NCI-H2081 treated with DMSO at 0.1 percent for 48 hours (cell line): ENCODE data around the gene HSPB3.
"Not testable (repeated sequence)": the region's sequence is repeated elsewhere in the genome, so short reads cannot be mapped to it uniquely, and the experiment has no call there.

ENCODE experiments used
- DNase-seq: peaks from one replicate; lab custom pipeline; 2025; lab: John Stamatoyannopoulos, UW

HSPB3 gene, protein sequence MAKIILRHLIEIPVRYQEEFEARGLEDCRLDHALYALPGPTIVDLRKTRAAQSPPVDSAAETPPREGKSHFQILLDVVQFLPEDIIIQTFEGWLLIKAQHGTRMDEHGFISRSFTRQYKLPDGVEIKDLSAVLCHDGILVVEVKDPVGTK

DNA sequence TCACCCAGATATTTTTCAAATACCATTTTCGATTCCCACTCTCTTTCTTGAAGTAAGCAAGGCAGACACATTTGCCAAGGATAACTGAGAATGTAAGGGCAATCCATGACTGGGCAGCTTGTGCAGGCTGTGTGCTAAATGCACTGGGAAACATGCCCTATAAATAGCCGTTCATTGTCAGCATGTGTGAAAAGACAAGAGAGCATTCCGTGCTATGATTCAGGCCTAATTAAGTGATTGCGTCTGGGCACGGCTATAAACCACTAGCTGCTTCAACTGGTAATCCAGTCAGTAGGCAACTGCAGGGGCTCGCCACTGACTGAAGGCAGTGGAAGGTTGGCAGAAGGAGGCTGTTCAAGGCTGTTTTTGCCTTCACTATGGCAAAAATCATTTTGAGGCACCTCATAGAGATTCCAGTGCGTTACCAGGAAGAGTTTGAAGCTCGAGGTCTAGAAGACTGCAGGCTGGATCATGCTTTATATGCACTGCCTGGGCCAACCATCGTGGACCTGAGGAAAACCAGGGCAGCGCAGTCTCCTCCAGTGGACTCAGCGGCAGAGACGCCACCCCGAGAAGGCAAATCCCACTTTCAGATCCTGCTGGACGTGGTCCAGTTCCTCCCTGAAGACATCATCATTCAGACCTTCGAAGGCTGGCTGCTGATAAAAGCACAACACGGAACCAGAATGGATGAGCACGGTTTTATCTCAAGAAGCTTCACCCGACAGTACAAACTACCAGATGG, at the start of gene HSPB3:
Gene HSPB3 (plus strand): TSS at position 287 of the 745 bp plus-strand sequence. CDS start 91 bp downstream, at position 378.
- no peak for DNase-seq

DNA sequence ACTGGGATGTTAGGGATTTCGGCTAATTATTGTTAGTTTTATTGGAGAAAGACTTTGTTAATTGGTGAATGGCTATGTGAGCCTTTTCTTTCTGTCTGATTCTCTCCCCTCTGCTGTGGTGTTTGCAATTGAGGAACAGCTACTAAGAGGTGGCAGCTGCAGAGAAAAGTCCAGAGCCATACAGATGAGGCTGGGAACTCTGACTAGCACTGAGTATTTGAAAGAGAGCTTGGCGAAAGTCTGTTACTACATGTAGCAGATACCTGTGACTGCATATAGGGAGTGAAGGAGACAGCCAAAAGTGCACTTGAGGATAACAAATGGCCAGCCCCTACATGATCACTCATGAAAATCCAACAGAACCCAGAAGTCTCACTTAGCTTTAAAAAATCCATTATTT, 44.3 kb upstream of the HSPB3 start:
- no peak for DNase-seq

DNA sequence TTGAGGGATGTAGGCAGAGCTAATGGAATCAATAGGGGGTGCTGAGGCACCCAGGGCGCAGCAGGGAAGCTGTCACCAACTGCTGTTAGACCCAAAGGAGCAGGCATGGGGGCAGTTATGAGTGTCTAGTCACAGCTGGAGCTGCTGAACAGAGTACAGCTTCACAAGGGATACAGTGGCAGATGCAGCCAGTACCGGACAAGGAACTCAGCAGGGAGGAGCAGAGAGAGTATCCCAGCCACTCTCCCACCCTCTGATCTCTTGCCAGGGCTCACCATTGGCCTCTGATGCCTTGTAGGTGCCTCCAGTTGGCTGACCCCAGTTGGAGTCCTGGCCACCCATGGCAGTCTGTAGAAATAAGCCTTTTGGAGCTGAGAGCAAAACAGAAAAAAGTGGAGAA, 42.6 kb upstream of the HSPB3 start:
- DNase-seq: no peak

DNA sequence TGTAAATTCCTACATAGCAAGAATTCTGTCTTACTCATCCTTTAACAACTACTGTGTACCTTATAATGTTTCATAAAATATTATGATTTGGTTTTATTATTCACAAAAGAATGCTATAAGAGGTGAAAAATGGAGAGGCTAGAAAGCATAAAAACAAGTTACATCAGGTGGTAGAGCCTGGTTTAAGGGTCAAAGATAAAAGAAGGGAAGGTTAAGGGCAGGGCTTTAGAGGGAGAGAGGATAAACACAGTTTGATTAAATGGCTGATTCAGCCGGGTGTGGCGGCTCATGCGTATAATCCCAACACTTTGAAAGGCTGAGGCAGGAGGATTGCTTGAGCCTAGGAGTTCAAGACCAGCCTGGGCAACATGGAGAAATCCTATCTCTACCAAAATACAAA, 40.4 kb upstream of the HSPB3 start:
- no peak for DNase-seq

DNA sequence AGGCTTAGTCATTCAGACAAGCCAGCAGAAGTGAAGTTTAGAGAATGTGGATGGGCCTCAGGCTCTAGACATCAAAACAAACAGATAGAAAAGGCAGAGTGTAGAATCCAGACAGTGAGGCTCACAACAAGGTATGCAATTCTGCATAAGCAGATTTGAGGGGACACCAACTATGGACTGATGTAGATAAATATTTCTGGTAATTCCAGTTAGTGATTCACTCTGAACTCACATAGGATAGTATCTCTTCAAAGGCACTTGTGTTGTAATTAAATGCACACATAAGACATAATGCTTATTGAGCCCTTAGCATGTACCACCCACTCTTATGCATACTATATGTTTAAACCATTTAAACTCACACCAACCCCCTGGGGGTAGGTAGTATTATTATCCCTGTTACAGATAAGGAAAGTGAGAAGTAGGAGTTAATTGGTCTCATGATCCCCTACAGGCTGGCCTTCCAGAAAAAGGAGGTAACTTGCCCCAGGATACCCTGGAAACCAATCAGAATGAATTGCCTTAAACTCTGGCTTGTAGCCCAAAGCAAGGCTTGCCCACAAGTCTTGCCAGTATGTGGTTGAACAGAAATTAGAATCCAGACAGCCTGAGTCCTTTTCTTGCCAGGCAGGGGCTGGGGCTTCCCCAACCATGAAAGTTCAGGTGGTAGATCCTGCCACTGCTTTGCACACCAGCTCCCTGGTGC, 39.5 kb upstream of the HSPB3 start:
- DNase-seq: no peak

DNA sequence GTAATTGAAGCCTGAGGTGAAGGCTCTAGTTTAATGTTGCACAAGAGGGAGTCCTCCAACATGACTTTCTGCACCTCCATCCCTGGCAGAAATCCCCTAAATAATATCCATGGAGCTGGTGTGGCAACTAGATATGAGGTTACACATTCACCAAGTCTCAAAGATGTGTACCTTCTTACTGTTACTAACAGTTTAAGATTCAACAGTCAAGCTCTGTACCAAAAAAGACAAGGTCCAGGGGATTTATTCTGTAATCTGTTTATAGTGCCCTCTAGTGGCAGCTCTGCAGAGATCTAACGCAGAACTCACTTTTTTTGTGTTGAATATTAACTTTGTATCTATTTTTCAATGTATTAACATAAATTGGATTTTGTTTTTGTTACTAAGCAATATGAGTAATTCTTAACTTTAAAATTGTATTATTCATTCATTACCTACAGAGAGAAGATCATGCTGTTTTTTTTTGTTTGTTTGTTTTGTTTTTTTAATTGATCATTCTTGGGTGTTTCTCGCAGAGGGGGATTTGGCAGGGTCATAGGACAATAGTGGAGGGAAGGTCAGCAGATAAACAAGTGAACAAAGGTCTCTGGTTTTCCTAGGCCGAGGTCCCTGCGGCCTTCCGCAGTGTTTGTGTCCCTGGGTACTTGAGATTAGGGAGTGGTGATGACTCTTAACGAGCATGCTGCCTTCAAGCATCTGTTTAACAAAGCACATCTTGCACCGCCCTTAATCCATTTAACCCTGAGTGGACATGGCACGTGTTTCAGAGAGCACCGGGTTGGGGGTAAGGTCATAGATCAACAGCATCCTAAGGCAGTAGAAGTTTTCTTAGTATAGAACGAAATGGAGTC, 35.7 kb upstream of the HSPB3 start:
- DNase-seq: peak; percentile 4

DNA sequence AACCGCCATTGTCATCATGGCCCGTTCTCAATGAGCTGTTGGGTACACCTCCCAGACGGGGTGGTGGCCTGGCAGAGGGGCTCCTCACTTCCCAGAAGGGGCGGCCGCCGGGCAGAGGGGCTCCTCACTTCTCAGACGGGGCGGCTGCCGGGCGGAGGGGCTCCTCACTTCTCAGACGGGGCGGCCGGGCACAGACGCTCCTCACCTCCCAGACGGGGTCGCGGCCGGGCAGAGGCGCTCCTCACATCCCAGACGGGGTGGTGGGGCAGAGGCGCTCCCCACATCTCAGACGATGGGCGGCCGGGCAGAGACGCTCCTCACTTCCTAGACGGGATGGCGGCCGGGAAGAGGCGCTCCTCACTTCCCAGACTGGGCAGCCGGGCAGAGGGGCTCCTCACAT, 35.0 kb upstream of the HSPB3 start:
- not testable (repeated sequence) for DNase-seq

DNA sequence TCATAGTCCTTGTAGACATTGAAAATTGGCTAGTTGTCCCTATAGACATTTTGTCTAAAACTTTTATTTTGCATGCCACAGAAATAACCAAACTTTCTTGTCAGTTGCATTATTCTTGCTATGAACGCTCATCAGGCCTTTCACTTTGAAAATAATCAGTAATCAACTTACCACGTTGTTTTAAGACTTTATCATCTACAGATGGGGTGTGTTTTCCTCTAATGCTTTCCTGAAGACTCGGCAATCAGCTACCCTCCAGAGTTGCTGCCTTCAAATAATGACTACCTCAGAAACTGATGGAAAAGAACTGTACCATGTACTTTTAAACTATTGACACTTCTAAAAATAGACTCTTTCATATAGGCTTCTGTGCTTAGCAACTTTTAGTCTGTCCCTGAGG, 33.5 kb upstream of the HSPB3 start:
- DNase-seq: no peak

DNA sequence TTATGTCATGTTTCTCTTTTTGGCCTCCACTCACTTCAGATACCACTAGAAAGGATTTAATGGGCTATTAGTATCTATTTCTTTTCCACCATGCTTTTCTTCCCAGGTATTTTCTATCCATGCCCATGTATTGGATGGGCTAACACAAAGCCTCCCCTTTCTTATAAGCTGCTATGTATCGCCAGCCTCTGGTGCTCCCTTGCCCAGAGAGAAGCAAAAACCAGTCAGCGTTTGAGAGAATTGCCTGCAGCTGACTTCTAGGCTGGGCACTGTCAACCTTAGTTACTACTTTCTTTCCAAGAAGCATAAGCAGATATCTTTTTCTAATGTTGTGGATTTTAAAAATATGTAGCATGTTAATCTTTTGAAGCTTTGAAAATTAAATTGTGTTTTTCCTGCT, 30.2 kb upstream of the HSPB3 start:
- no peak for DNase-seq

DNA sequence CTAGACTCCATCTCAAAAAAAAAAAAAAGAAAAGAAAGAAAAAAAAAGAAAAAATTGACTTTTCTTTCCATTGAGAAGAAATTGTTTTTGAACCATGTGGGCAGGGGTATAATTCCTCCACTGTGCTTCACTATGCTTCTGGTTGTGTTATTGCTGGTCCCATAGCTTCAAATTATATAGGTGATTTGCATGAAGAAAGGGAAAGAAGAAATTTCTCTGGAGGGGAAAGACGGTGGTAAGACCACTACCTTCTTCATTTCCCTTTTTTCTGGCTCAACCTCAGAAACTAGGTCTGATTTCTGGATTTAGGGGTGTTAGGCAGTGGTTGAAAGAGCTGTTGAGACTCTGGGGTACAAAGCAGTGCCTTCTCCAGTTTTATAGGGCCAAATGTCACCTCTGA, 29.3 kb upstream of the HSPB3 start:
- no peak for DNase-seq

DNA sequence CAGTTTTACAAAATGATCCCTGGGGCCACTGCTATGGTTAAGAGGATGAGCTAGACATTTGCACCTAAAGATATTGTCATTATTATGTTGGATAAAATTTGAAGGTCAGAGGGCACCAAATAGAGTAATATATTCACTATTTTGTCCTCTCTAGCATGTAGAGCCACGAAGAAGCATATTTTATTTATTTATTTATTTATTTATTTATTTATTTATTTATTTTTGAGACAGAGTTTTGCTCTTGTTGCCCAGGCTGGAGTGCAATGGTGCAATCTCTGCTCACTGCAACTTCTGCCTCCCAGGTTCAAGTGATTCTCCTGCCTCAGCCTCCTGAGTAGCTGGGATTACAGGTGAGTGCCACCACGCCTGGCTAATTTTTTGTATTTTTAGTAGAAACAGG, 20.8 kb upstream of the HSPB3 start:
- DNase-seq: not testable (repeated sequence)

DNA sequence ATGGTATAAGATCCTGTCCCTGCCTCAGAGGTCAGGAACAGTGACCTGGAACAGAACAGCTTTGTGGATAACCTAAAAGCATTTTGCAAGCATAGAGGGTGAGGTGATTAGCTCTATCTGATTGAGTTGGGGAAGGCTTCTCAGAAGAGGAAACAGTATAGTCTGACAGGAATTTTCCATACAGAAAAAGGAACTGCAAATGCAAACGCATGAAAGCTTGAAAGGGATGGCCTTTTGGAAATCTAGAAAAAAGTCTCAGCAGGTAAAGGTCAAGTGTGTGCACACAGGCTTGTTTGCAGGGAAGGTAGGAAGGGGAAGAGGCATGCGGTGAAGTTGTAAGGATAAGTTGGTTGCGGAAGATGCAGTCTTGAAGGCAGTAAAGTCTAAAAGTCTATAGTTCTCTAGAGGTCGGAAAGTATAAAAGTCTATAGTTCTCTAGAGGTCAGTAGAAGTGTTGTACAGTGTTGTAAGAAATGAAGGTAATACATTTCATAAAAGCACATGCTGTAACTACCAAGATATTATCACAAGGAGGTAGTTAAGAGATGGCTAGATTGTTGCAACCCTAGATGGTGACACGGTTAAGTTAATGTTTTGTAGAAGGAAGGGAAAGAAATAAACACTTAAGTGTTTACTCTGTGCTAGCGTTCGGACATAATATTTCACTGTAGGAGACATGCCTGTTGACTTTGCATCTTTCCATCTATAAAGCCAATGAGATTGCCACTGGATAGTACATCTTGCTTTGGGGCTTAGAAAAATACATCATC, 16.7 kb upstream of the HSPB3 start:
- no peak for DNase-seq

DNA sequence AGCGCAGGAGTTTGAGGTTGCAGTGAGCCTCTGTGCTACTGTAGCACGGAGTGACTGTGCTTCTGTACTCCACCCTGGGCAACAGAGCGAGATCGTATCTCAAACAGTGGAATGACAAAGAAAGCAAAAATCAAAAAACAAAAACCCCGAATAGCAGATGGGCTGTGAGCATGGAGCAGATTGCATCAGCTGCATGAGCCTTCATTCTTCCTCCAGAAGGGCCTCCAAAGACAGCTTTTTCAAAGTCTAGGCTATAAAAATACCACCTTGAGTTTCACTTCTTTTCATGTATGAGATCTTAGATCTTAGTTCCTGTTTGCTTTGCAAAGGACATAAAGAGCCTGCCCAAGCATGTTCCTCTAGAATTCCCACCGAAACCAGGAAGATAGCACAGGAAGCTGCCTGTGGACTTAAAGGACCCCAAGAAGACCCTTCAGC, 15.0 kb upstream of the HSPB3 start:
- DNase-seq: no peak

DNA sequence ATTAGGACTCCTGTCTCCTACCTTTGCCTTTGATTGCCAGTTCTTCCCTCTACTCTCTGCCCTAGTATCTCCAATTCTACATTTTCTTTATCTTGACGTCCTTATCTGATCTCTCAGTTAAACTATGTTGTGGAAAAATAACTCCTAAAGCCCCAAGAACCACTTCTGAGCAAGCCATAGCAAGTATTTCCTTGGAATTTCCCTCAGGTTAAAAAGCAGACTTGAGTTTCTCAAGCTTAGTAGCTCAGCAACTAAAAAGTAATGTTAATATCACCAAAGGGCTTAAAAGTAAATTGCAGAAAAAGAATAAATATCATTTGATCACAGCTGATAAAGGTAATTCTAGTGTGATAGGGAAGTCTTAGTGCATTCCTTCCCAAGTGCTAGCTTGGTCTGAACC, 13.2 kb upstream of the HSPB3 start:
- no peak for DNase-seq

DNA sequence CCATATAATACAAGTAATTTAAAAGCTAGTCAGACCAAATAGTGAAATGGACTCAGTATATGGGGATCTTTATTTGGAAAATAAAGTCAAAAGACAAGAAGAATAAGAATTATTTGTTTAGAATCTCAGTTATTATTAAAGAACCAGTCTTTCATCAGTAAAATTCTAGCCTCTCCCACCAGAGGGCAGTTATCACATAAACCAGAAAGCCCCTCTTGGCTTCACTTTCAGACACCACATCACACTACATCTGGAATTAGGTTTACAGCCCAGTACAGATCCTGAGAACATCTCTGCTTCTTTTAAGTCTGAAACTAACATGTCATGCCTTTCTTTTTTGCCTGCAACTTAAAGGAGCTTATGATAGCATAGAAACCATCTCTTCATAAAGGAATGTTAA, 12.2 kb upstream of the HSPB3 start:
- DNase-seq: no peak

DNA sequence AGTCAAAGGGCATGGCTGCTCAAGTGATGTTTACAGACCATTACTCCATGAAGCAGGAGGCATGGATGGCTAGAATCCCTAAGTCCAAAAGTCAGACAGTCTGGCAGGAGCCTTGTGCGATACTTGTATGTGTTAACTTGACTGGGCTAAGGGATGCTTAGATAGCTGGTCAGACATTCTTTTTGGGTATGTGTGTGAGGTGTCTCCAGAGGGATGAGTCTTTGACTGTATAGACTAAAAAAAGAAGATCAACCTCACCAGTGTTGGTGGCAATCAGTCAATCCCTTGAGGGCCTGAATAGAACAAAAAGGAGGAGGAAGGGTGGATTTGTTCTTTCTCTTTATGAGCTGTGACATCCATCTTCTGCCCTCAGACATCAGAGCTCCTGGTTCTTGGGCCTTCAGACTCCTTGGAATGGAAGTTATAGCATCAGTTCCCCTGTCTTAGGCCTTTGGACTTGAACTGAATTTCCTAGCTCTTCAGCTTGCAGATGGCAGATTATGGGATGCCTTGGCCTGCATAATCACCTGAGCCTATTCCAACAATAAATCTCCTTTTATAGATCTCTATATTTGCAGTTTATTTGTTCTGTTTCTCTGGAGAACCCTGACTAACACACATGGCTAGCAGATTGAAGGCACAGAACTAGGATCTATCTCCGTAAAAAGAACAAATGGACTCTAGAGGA, 9.7 kb upstream of the HSPB3 start:
- no peak for DNase-seq

DNA sequence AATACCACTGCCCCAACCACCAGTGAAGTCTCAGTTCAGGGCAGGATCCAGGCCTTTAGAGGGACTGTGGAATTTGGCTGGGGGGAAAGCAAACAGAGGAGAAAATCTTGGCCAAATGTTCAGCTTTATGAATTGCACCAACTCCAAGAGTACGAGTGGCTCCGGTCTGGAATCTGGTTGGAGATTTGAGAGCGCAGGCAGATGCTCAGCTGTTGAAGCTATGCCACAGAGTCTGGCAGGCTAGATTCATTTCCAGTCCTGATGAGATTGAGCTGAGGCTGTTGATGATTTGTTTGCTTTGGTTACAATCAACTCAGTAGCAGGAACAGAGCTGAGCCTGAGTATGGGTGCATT, 9.1 kb upstream of the HSPB3 start:
- no peak for DNase-seq

DNA sequence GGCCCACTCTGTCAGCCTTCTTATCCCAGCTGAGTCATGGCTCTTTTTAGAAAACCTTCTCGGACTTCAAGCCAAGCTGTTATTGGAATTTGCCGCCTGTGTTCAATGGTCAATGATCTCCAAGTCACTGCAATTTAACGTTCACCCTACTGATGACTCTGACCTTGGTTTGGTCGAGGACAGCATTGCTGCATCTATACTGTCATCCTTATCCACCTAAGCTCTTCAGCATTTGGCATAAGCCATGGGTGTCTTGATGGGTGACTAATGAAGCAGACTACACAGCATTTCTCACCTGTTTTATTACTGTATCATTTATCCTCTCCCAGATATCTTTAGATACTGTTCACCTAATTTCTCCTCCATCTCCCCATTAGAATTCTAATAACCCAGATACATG, 5.6 kb upstream of the HSPB3 start:
- DNase-seq: no peak

DNA sequence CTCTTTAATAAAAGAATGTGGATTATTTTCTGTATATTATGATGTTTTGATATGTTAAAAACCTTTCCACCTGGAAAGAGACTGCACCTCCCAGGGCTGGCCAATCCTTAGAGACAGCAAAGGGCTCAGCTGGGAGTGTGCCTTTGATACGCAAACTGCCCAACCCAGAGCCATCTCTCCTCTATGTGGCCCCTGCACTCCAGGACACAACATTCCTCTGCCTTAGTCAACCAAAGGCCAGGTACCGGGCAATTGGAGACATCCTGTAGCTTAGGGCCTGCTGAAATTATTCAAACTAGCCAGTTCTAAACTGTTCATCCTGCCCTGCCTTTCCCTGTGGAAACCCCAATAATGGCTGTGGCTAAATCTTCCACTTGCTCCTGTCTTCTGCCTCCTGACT, 5.0 kb upstream of the HSPB3 start:
- no peak for DNase-seq

DNA sequence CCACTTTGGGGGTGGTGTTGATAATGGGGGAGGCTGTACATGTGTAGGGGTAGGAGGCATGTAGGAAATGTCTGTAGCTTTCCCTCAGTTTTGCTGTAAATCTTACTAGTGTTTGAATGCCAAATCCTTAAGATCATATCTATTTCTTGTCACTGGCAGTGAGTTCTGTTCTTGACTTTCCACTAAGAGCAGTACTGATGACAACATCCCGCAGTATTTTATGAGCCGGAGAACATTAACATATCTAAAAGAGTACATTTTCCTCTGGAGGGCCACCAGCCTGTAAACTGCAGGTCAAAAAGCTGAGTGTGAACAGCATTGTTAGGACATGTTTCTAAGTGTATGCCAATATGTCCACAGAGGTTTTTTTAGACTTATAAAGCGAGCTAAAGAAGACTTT, 2.5 kb upstream of the HSPB3 start:
- DNase-seq: no peak

DNA sequence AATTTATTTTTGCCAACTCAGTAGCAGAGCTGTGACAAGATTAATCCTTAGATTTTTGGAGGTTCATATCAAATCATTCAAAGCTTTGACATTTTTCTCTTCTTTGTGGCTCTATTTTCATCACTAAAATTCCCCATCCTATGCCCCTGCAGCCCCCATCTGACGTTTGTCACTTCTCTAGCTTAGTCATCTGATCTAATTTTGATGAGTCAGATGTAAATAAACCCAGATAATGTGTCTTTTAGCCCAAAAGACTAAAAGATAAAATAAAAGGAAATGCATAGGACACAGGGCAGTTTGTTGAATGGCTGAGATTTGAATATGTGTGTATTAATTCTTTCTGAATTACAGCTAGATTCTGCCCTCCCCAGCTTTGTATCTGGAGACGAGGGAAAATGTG, 897 bp upstream of the HSPB3 start:
- no peak for DNase-seq
